GM23338 (cell line): ENCODE data around the gene DGKD. TPM values are rescaled to one million over a fixed set of nuclear protein-coding genes. Genes with fewer than 3 reads are reported as not detected.

ENCODE experiments used
- ATAC-seq: fragments of 200-7000 bp; cut with Tn5 transposase; 3 replicates; pipeline ENCODE4 v1.9.1; 2020
- DNase-seq: peaks from one replicate; pipeline ENCODE4 v3.0.0-alpha.2; 2015; ENCODE audit warnings: low spot score
- H2AFZ ChIP-seq: fragments of 200-600 bp; sonication (generic); 2 replicates; pipeline ENCODE4 v1.8.0; 2016; ENCODE audit warnings: antibody characterized with exemption, mild to moderate bottlenecking, moderate library complexity
- H3F3A ChIP-seq: fragments of 200-600 bp; sonication (generic); replicated peaks from 2 replicates; pipeline ENCODE4 v1.8.0; 2017; ENCODE audit warnings: antibody characterized with exemption, mixed run types, low read depth
- H3K27ac ChIP-seq: fragments of 200-600 bp; sonication (generic); 2 replicates; pipeline ENCODE4 v1.6.1; 2016; ENCODE audit warnings: low read depth
- H3K27me3 ChIP-seq: fragments of 200-600 bp; sonication (generic); 2 replicates; pipeline ENCODE4 v1.8.0; 2016; ENCODE audit warnings: mild to moderate bottlenecking, mixed run types, moderate library complexity; ENCODE audit not compliant: insufficient read depth
- H3K36me3 ChIP-seq: fragments of 200-600 bp; sonication (generic); 2 replicates; pipeline ENCODE4 v1.8.0; 2016; ENCODE audit warnings: mild to moderate bottlenecking; ENCODE audit not compliant: insufficient read depth
- H3K4me1 ChIP-seq: fragments of 200-600 bp; sonication (generic); 2 replicates; pipeline ENCODE4 v1.8.0; 2016; ENCODE audit warnings: mild to moderate bottlenecking, moderate library complexity; ENCODE audit not compliant: insufficient read depth
- H3K4me2 ChIP-seq: fragments of 200-600 bp; sonication (generic); 2 replicates; pipeline ENCODE4 v1.7.1; 2017; ENCODE audit warnings: mixed run types
- H3K4me3 ChIP-seq: fragments of 200-600 bp; sonication (generic); 2 replicates; pipeline ENCODE4 v1.6.1; 2016; ENCODE audit warnings: mixed run types
- H3K79me2 ChIP-seq: fragments of 200-600 bp; sonication (generic); replicated peaks from 2 replicates; pipeline ENCODE4 v1.8.0; 2017; ENCODE audit warnings: mild to moderate bottlenecking; ENCODE audit not compliant: insufficient read depth
- H3K9me2 ChIP-seq: fragments of 200-600 bp; sonication (generic); 2 replicates; pipeline ENCODE4 v1.8.0; 2017; ENCODE audit not compliant: insufficient read depth
- H4K20me1 ChIP-seq: fragments of 200-600 bp; sonication (generic); replicated peaks from 2 replicates; pipeline ENCODE4 v1.8.0; 2017; ENCODE audit warnings: mild to moderate bottlenecking; ENCODE audit not compliant: insufficient read depth
- H3K27ac Mint-ChIP-seq: 2 replicates; pipeline ENCODE4 v1.8.0; 2020; ENCODE audit warnings: inconsistent platforms, mild to moderate bottlenecking, moderate library complexity, mixed read lengths
- H3K27me3 Mint-ChIP-seq: 3 replicates; pipeline ENCODE4 v1.8.0; 2022; ENCODE audit warnings: low read depth, mild to moderate bottlenecking, moderate library complexity, mixed read lengths, inconsistent platforms; ENCODE audit not compliant: insufficient read depth, poor library complexity
- H3K36me3 Mint-ChIP-seq: 3 replicates; pipeline ENCODE4 v1.8.0; 2021; ENCODE audit warnings: low read depth, mild to moderate bottlenecking, inconsistent platforms, moderate library complexity, mixed read lengths
- H3K4me1 Mint-ChIP-seq: 3 replicates; pipeline ENCODE4 v1.8.0; 2020; ENCODE audit warnings: mild to moderate bottlenecking, inconsistent platforms, mixed read lengths
- H3K4me3 Mint-ChIP-seq: 3 replicates; pipeline ENCODE4 v1.8.0; 2021; ENCODE audit warnings: moderate library complexity, mild to moderate bottlenecking, inconsistent platforms, mixed read lengths
- H3K9me3 Mint-ChIP-seq: 3 replicates; pipeline ENCODE4 v1.8.0; 2020; ENCODE audit warnings: moderate library complexity, mild to moderate bottlenecking, inconsistent platforms, mixed read lengths
- CTCF ChIP-seq, 2 experiments: fragments of 200-600 bp in 1 of 2; sonication (generic) in 1 of 2; conservative IDR thresholded peaks; 2 replicates each; pipeline versions ENCODE4 v1.5.1 to v1.6.1; 2016 to 2017; ENCODE audit warnings: antibody characterized with exemption in 2 of 2, low read depth in 2 of 2, mild to moderate bottlenecking in 2 of 2, moderate library complexity in 1 of 2
- ETS1 ChIP-seq: IDR thresholded peaks from 2 replicates; pipeline ENCODE4 v1.6.1; 2016; ENCODE audit warnings: antibody characterized with exemption
- EZH2 ChIP-seq: fragments of 200-600 bp; sonication (generic); IDR thresholded peaks from one replicate; pipeline ENCODE4 v1.8.0; 2017; ENCODE audit warnings: antibody characterized with exemption, mild to moderate bottlenecking, low read depth; ENCODE audit not compliant: unreplicated experiment
- EZH2phosphoT487 ChIP-seq: fragments of 200-600 bp; sonication (generic); IDR thresholded peaks from one replicate; pipeline ENCODE4 v1.8.1; 2018; ENCODE audit warnings: antibody characterized with exemption; ENCODE audit not compliant: unreplicated experiment
- JUNB ChIP-seq: IDR thresholded peaks from one replicate; pipeline ENCODE4 v1.6.1; 2016; ENCODE audit warnings: antibody characterized with exemption; ENCODE audit not compliant: unreplicated experiment
- NANOG ChIP-seq: IDR thresholded peaks from 2 replicates; pipeline ENCODE4 v1.6.1; 2016; ENCODE audit warnings: antibody characterized with exemption, borderline replicate concordance
- REST ChIP-seq: IDR thresholded peaks from one replicate; pipeline ENCODE4 v1.6.1; 2018; ENCODE audit warnings: antibody characterized with exemption; ENCODE audit not compliant: unreplicated experiment
- ZNF114 ChIP-seq: fragments of 250-450 bp; sonication (Bioruptor Pico); IDR thresholded peaks from 2 replicates; pipeline ENCODE4 v1.5.0; 2020; ENCODE audit warnings: mild to moderate bottlenecking, moderate library complexity
- ZNF331 ChIP-seq: fragments of 250-450 bp; sonication (Bioruptor Pico); IDR thresholded peaks from 2 replicates; pipeline ENCODE4 v1.5.0; 2020; ENCODE audit warnings: low read depth, mild to moderate bottlenecking, moderate library complexity
- polyA plus RNA-seq: library from polyadenylated mRNA; unstranded; fragments of >200 nt; fragmentation: Nextera tagmentation; extraction: Ambion mirVana; gene quantifications from 2 replicates; pipeline ENCODE4 v1.2.1, GENCODE V29; 2016
- total RNA-seq: library from RNA; depleted of rRNA; stranded (reverse); fragments of >200 nt; shearing (Covaris generic); gene quantifications from 2 replicates; pipeline ENCODE4 v1.2.3, GENCODE V29; 2014
- TF ChIP-seq, protein P1 (sequence below): fragments of 250-450 bp; sonication (Bioruptor Pico); IDR thresholded peaks from 2 replicates; pipeline ENCODE4 v1.5.0; 2020; ENCODE audit warnings: mild to moderate bottlenecking, moderate library complexity

DGKD gene
- total and polyA plus RNA-seq, 2 experiments from 2014 or later = 11.1 to 23.4 TPM

DNA sequence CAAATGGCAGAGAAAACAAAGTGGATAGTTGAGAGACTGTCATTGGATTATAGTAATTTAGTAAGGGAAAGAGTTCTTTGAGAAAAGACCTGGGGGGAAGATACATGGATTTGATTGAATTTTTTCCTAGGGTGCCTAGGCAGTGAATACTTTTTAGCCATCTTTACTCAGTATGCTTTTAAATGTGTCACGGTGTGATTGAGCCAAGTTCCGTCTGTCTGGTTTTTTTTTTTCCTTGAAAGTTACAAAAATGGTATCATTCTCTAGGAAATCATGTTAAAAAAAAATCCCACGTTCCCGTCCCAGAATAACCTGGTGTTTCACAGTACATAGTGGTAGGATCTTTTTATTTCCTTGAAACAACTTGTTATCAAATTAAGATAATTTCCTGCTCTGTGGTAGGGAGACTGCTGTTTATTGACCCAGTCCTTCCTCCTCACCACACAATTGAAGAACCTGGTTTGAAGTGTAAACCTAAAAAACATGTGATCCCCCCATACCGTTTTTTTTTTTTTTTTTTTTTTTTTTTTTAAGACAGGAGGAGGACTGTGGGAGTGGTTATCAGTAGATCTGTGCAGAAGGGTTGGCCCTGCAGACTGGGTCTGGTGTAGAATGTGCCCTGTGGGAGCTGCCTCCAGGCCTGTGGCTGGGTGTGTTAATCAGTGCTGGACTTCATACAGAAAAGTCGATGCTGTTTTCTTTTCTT lies 55.1 kb downstream of the DGKD start:
- Histone ChIP-seq H3K9me2 (no peaks in the 10 kb centered on the region), H3K27me3 (no peaks in the 10 kb centered on the region), H3K4me3 (no peak overlapping the region), H2AFZ (no peak overlapping the region), H4K20me1 (no peaks in the 10 kb centered on the region), H3K4me2 (no peak overlapping the region), H3K27ac (no peak overlapping the region), H3F3A (no peaks in the 10 kb centered on the region), H3K79me2 (peaks cover 11% of the 10 kb centered on the region), H3K4me1 (no peaks in the 10 kb centered on the region), H3K36me3 (peaks cover 8% of the 10 kb centered on the region; the same call in 1 of the 2 replicates)
- TF ChIP-seq ETS1 (no peak), REST (no peak), EZH2phosphoT487 (no peak), NANOG (no peak), EZH2 (no peak), ZNF114 (no peak), CTCF (conservative IDR thresholded peaks at IDR 0.05; ENCODE audit: low read depth in 2 of 2) (no peak), ZNF331 (no peak), JUNB (no peak)
- TF ChIP-seq, protein P1, sequence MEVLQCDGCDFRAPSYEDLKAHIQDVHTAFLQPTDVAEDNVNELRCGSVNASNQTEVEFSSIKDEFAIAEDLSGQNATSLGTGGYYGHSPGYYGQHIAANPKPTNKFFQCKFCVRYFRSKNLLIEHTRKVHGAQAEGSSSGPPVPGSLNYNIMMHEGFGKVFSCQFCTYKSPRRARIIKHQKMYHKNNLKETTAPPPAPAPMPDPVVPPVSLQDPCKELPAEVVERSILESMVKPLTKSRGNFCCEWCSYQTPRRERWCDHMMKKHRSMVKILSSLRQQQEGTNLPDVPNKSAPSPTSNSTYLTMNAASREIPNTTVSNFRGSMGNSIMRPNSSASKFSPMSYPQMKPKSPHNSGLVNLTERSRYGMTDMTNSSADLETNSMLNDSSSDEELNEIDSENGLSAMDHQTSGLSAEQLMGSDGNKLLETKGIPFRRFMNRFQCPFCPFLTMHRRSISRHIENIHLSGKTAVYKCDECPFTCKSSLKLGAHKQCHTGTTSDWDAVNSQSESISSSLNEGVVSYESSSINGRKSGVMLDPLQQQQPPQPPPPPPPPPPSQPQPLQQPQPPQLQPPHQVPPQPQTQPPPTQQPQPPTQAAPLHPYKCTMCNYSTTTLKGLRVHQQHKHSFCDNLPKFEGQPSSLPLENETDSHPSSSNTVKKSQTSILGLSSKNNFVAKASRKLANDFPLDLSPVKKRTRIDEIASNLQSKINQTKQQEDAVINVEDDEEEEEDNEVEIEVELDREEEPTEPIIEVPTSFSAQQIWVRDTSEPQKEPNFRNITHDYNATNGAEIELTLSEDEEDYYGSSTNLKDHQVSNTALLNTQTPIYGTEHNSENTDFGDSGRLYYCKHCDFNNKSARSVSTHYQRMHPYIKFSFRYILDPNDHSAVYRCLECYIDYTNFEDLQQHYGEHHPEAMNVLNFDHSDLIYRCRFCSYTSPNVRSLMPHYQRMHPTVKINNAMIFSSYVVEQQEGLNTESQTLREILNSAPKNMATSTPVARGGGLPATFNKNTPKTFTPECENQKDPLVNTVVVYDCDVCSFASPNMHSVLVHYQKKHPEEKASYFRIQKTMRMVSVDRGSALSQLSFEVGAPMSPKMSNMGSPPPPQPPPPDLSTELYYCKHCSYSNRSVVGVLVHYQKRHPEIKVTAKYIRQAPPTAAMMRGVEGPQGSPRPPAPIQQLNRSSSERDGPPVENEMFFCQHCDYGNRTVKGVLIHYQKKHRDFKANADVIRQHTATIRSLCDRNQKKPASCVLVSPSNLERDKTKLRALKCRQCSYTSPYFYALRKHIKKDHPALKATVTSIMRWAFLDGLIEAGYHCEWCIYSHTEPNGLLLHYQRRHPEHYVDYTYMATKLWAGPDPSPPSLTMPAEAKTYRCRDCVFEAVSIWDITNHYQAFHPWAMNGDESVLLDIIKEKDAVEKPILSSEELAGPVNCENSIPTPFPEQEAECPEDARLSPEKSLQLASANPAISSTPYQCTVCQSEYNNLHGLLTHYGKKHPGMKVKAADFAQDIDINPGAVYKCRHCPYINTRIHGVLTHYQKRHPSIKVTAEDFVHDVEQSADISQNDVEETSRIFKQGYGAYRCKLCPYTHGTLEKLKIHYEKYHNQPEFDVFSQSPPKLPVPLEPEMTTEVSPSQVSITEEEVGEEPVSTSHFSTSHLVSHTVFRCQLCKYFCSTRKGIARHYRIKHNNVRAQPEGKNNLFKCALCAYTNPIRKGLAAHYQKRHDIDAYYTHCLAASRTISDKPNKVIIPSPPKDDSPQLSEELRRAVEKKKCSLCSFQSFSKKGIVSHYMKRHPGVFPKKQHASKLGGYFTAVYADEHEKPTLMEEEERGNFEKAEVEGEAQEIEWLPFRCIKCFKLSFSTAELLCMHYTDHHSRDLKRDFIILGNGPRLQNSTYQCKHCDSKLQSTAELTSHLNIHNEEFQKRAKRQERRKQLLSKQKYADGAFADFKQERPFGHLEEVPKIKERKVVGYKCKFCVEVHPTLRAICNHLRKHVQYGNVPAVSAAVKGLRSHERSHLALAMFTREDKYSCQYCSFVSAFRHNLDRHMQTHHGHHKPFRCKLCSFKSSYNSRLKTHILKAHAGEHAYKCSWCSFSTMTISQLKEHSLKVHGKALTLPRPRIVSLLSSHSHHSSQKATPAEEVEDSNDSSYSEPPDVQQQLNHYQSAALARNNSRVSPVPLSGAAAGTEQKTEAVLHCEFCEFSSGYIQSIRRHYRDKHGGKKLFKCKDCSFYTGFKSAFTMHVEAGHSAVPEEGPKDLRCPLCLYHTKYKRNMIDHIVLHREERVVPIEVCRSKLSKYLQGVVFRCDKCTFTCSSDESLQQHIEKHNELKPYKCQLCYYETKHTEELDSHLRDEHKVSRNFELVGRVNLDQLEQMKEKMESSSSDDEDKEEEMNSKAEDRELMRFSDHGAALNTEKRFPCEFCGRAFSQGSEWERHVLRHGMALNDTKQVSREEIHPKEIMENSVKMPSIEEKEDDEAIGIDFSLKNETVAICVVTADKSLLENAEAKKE (CRISPR knock-in tag) = no peak
- Mint-ChIP-seq H3K9me3 (peaks cover 18% of the 10 kb centered on the region), H3K36me3 (peaks cover 25% of the 10 kb centered on the region), H3K4me3 (no peak overlapping the region), H3K27ac (no peak overlapping the region), H3K27me3 (peaks cover 2% of the 10 kb centered on the region), H3K4me1 (no peaks in the 10 kb centered on the region)
- DNase-seq (no peak), ATAC-seq (no peak)
